ENCODE measurements around the gene SLC38A10. TPM values are rescaled to one million over a fixed set of nuclear protein-coding genes. Genes with fewer than 3 reads are reported as not detected.

The SLC38A10 gene
- total RNA-seq, 3 donors from 2014 or later (not counting 1 experiment from before 2014, with no cell fraction given), result 72.2 to 104 (median 90.5) TPM

- no peaks in the 10 kb centered on the region for H3K9me3 ChIP-seq (ENCODE audit: control insufficient read depth, insufficient read depth, low read length)
- intact Hi-C loops (cut with micrococcal nuclease), result no loop called here
- Mint-ChIP-seq H3K9me3 (no peaks in the 10 kb centered on the region), H3K4me1 (peaks cover 14 to 16% of the 10 kb centered on the region in 2 donors), H3K4me3 (peak overlapping the region; percentile 82), H3K27me3 (ENCODE audit: low read depth in 2 of 2) (no peaks in the 10 kb centered on the region), H3K36me3 (no peaks in the 10 kb centered on the region), H3K27ac (peak overlapping the region in 1 of 2 donors; percentile 83)
- peaks cover 22% of the 10 kb centered on the region for H3K4me1 ChIP-seq (ENCODE audit: control insufficient read depth, insufficient read depth, low read length)
- H3K27me3 ChIP-seq (ENCODE audit: control insufficient read depth, insufficient read depth, low read length), result no peaks in the 10 kb centered on the region
- TF ChIP-seq, protein P1, sequence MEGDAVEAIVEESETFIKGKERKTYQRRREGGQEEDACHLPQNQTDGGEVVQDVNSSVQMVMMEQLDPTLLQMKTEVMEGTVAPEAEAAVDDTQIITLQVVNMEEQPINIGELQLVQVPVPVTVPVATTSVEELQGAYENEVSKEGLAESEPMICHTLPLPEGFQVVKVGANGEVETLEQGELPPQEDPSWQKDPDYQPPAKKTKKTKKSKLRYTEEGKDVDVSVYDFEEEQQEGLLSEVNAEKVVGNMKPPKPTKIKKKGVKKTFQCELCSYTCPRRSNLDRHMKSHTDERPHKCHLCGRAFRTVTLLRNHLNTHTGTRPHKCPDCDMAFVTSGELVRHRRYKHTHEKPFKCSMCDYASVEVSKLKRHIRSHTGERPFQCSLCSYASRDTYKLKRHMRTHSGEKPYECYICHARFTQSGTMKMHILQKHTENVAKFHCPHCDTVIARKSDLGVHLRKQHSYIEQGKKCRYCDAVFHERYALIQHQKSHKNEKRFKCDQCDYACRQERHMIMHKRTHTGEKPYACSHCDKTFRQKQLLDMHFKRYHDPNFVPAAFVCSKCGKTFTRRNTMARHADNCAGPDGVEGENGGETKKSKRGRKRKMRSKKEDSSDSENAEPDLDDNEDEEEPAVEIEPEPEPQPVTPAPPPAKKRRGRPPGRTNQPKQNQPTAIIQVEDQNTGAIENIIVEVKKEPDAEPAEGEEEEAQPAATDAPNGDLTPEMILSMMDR (IDR thresholded peaks at IDR 0.05), result no peak
- peak overlapping the region; percentile 46 for H3K4me3 ChIP-seq (ENCODE audit: low read length)
- DNase-seq, result no peak
- no peak overlapping the region for H3K27ac ChIP-seq (ENCODE audit: low read length)
- no peaks in the 10 kb centered on the region for H3K36me3 ChIP-seq (ENCODE audit: control insufficient read depth, insufficient read depth, low read length)
- under 1% methylated on average over 30 of the region's 30 CpGs for WGBS (ENCODE audit: insufficient coverage)
- ATAC-seq, result no peak
Observed at GRCh38 chr17:81222620-81222905, 72.5 kb downstream of the SLC38A10 start.

DNA sequence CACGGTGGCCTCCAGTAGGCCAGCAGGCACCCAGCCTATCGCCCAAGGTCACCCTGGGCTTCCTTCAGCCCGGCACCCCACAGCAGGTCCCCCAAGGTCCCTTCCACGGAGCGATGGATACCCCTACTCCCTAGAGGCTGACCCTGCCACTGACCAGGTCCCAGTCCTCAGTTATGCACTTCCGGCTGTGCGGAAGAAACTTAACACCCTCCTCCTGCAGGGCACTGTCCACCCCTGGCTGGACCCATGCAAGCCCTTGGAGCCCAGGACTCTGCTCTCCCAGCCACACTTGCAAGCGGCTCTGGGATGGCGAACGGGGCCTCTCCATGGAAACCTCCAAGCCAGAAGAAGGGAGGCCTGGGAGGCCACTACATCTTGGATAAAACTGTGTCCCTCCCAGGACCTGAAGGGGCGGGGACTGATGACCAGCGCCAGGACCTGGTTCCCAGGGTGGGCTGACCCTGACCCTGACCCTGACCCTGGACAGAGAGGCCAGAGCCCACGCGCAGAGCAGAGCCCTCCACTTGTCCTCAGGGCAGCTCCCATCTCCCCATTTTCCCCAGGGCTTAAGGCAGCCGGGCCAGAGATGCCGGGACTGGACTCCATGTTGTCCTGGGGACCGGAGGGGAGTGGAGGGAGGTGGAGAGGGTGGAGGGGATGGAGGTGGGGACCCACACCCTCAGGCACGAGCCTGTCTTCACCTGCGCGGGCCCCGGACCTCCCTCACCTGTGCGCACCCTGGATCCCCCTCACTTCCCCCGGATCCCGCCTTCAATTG, 73.1 kb downstream of the SLC38A10 start:
- peaks cover 13 to 14% of the 10 kb centered on the region in 2 donors for H3K4me1 Mint-ChIP-seq

DNA sequence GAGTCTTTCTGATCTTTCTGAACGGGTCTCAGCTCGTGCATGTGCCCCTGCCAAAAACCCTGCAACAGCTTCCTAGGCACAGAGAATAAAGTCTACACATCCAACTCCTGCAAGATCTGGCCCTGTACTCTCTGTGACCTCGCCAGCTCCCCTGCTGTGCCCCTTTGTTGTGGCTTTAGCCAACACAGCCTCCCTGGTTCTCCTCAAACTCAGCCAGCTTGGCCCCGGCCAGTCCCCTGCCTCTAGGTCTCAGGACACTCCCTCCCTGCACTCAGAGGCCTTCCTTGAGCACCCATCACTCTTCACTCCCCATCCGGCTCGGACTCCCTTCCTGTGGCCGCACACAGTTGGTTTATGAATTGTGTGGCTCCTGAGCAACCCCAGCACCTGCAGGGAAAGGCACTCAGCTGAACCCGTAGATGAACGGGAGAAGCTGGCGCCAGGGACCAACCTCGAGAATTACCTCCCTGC, 73.7 kb downstream of the SLC38A10 start:
- H3K9me3 ChIP-seq (ENCODE audit: control insufficient read depth, insufficient read depth, low read length), result no peaks in the 10 kb centered on the region
- no peaks in the 10 kb centered on the region for H3K36me3 ChIP-seq (ENCODE audit: control insufficient read depth, insufficient read depth, low read length)
- 83% methylated on average over 11 of the region's 11 CpGs for WGBS (ENCODE audit: insufficient coverage)
- Mint-ChIP-seq H3K36me3 (no peaks in the 10 kb centered on the region), H3K4me1 (peaks cover 13 to 18% of the 10 kb centered on the region in 2 donors), H3K27ac (no peak overlapping the region), H3K27me3 (ENCODE audit: low read depth in 2 of 2) (no peaks in the 10 kb centered on the region), H3K4me3 (peak overlapping the region; percentile 26), H3K9me3 (no peaks in the 10 kb centered on the region)
- ATAC-seq (no peak), DNase-seq (no peak)
- H3K4me3 ChIP-seq (ENCODE audit: low read length), result no peak overlapping the region
- TF ChIP-seq, protein P1 (IDR thresholded peaks at IDR 0.05), result no peak
- intact Hi-C loops (cut with micrococcal nuclease), result no loop called here
- H3K27me3 ChIP-seq (ENCODE audit: control insufficient read depth, insufficient read depth, low read length), result no peaks in the 10 kb centered on the region
- H3K4me1 ChIP-seq (ENCODE audit: control insufficient read depth, insufficient read depth, low read length), result peaks cover 22% of the 10 kb centered on the region
- no peak overlapping the region for H3K27ac ChIP-seq (ENCODE audit: low read length)

More for the DNA sequence above, 73.1 kb downstream of the SLC38A10 start:
- H3K9me3 ChIP-seq (ENCODE audit: control insufficient read depth, insufficient read depth, low read length), result no peaks in the 10 kb centered on the region
- TF ChIP-seq, protein P1 (IDR thresholded peaks at IDR 0.05), result no peak
- H3K27me3 ChIP-seq (ENCODE audit: control insufficient read depth, insufficient read depth, low read length), result no peaks in the 10 kb centered on the region
- no peak for DNase-seq
- Mint-ChIP-seq H3K9me3 (no peaks in the 10 kb centered on the region), H3K27me3 (ENCODE audit: low read depth in 2 of 2) (no peaks in the 10 kb centered on the region), H3K4me3 (peak overlapping the region; percentile 82), H3K36me3 (no peaks in the 10 kb centered on the region), H3K27ac (no peak overlapping the region)
- H3K36me3 ChIP-seq (ENCODE audit: control insufficient read depth, insufficient read depth, low read length), result no peaks in the 10 kb centered on the region
- peak overlapping the region; percentile 46 for H3K4me3 ChIP-seq (ENCODE audit: low read length)
- 43% methylated on average over 23 of the region's 24 CpGs for WGBS (ENCODE audit: insufficient coverage)
- peaks cover 22% of the 10 kb centered on the region for H3K4me1 ChIP-seq (ENCODE audit: control insufficient read depth, insufficient read depth, low read length)
- intact Hi-C loops (cut with micrococcal nuclease), result no loop called here
- no peak for ATAC-seq
- no peak overlapping the region for H3K27ac ChIP-seq (ENCODE audit: low read length)

Data from natural killer cell (primary cell).